Loucy (cell line): ENCODE results near the gene SLC6A13.

Experiments used
- EZH2phosphoT487 ChIP-seq: fragments of 200-600 bp; IDR thresholded peaks from 2 replicates; pipeline ENCODE4 v1.6.1; 2018; ENCODE audit warnings: antibody characterized with exemption, mild to moderate bottlenecking, moderate library complexity, borderline replicate concordance
- TF ChIP-seq, protein P1 (sequence below): fragments of 200-600 bp; sonication (generic); conservative IDR thresholded peaks from 2 replicates; pipeline ENCODE4 v1.5.1; 2014; ENCODE audit warnings: mild to moderate bottlenecking, antibody characterized with exemption, low read length

DNA sequence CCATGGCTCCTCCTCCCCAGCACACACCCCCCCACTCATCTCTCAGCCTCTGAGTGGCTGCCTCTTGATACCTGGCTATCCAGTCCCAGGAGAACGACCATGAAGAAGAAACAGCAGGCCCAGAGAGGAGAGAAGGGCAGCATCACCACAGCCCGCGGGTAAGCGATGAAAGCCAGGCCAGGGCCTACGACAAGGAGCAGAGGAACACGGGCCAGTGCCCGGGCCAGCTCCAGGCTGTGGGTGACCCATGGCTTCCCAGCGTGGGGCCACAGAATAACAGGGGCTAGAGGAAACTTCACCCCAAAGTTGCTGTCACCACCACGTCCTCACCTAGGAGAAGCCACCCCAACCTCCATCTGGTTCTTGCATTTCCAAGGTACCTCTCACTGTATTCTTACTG, 38.3 kb downstream of the SLC6A13 start:
- TF ChIP-seq, protein P1, sequence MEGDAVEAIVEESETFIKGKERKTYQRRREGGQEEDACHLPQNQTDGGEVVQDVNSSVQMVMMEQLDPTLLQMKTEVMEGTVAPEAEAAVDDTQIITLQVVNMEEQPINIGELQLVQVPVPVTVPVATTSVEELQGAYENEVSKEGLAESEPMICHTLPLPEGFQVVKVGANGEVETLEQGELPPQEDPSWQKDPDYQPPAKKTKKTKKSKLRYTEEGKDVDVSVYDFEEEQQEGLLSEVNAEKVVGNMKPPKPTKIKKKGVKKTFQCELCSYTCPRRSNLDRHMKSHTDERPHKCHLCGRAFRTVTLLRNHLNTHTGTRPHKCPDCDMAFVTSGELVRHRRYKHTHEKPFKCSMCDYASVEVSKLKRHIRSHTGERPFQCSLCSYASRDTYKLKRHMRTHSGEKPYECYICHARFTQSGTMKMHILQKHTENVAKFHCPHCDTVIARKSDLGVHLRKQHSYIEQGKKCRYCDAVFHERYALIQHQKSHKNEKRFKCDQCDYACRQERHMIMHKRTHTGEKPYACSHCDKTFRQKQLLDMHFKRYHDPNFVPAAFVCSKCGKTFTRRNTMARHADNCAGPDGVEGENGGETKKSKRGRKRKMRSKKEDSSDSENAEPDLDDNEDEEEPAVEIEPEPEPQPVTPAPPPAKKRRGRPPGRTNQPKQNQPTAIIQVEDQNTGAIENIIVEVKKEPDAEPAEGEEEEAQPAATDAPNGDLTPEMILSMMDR, result no peak
- no peak for TF ChIP-seq EZH2phosphoT487
